Ureter (tissue), 1 donor: ENCODE results near the gene TMEM132E. TPM values are rescaled to one million over a fixed set of nuclear protein-coding genes. Genes with fewer than 3 reads are reported as not detected.
"Not testable (repeated sequence)": the region's sequence is repeated elsewhere in the genome, so short reads cannot be mapped to it uniquely, and the experiment has no call there.

Experiments
- DNase-seq: peaks from one replicate; pipeline ENCODE4 v3.0.0-alpha.2; 2020; ENCODE audit warnings: low spot score
- total RNA-seq: library from RNA; stranded (reverse); gene quantifications from one replicate; pipeline ENCODE4 v1.2.4, GENCODE V29; 2023
- donor health status: DM: yes; HTN: yes; CAD: no.

The TMEM132E gene
- 0.26 TPM for total RNA-seq

GRCh38 chr17:34579017-34579946, at the start of gene TMEM132E:
TMEM132E (plus strand) TSS chr17:34579582; CDS start chr17:34581077, 1,495 bp downstream.
- peak; percentile 52 for DNase-seq

- DNase-seq: no peak
Observed at GRCh38 chr17:34530918-34531317, 48.5 kb upstream of the TMEM132E start.

DNA sequence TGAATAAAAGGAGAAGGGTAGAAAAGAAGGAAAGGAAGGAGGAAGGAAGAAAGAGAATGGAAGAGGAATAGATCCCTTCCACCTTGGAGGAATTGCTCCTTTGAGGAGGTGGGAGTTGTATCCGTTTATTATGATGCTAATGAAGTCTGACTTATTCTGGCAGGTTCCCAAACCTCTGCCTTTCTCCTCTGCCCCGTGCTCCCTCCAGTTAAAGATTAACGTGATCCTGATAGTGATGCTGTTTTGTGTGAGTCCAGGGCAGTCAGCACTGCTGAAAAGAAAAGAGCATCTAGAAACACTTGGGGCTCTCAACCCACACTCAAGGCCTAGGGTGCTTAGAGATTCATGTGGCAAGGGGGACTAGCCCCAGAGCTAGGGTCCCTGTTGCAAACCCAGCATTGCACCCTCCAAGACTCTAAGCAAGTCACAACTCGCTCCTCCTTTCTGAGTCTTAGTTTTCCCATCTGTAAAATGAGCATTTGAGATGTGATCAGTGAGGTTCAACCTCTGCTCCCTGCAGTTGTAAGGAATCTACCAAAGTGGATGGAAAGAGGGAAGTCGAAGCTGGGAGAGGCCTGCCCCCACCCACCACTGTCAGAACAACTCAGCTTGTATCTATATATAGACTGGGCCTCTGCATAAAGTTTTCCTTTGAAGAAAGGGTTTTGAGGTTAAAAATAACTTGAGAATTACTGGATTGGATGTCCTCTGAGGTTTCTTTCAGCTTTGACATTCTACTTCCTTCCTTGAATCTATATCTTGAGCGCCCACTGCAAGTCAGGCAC, 46.9 kb upstream of the TMEM132E start:
- DNase-seq: no peak

DNA sequence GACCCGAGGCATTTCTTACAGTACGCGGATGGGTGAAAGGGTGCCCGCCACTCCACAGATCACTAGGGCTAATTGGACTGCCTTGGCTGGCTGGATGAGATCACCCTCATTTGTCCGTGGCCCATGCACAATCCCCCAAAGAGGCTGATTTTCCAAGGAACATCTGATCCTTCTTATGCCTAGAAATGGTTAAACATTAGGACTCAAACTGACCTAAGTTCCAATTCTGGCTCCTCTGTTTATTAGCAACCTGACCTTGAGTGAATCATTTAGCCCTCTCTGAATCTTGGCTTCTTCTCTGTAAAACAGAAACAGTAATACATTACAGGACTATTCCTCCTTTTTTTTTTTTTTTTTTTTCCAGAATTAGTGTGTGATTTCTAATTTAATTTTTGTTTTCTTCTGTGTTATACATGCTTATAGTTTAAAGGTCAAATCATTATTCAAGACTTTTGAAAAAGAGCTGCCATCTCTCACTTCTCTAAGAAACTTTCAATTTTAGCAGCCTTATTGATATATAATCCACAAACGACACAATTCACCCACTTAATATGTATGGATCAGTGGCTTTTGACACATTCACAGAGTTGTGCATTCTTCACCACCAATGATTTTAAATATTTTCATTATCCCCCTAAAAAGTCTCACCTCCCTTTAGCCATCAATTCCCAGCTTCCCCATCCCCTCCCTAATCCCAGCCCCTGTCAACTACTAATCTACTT, 45.4 kb upstream of the TMEM132E start:
- DNase-seq: no peak

DNA sequence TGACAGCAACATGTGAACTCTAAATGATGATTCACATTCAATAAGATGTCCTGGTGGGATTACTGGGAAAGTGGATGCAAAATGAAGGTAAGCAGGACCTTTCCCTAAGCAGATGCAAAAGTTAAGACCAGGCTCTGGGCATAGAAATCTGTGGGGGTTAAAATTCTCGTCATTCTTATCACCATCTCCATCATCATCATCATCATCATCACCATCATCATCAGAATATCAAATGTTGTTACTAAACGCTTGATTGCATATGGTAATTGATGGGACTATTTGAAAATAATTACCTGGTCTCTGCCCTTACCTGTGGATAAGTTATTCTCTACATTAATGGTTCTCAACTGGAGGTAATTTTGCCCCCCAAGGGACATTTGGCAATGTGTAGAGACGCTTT, 41.9 kb upstream of the TMEM132E start:
- DNase-seq: no peak

GRCh38 chr17:34538582-34538981, 40.8 kb upstream of the TMEM132E start:
- not testable (repeated sequence) for DNase-seq

- no peak for DNase-seq
Observed at GRCh38 chr17:34539881-34540280, 39.5 kb upstream of the TMEM132E start.

GRCh38 chr17:34542700-34543336, 36.6 kb upstream of the TMEM132E start:
- DNase-seq: no peak

- no peak for DNase-seq
Observed at GRCh38 chr17:34547453-34548063, 31.8 kb upstream of the TMEM132E start.

DNA sequence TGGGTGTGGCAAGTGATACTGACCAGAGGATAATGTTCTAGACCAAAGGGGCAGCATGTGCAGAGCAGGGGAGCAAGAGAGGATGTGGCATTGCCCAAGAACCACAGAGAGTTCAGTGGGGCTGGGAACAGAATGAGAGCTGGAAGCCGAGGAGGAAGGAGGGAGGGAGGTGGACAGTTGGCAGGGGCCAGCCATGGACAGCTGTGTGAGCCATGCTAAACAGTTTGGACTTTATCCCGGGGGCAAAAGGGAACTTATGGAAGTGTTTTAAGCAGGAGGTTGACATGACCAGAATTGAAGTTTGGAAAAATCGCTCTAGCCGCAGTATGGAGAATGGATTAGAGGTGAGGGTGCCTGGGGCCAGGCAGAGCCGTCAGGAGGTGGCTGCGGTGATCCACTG, 29.4 kb upstream of the TMEM132E start:
- no peak for DNase-seq

DNA sequence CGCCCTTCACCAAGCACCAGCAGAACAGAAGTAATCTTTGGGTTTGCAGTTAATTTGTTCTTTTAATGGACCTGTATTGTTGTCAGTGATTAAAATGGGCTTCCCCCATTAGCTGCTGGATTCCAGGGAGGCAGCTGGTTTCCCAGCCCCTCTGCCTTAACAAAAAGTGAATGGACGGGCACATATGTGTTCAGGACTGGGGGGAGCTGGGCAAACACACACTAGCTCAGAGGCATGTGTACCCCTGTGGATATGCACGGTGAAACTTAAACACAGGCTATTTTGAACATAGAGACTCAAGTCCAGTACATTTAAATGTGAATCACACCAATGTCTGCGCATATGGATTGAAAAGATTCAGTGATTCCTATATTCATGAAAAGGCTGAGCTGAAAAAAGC, 25.5 kb upstream of the TMEM132E start:
- DNase-seq: no peak

GRCh38 chr17:34556384-34556783, 23.0 kb upstream of the TMEM132E start:
- no peak for DNase-seq

GRCh38 chr17:34556931-34557330, 22.5 kb upstream of the TMEM132E start:
- DNase-seq: no peak

DNA sequence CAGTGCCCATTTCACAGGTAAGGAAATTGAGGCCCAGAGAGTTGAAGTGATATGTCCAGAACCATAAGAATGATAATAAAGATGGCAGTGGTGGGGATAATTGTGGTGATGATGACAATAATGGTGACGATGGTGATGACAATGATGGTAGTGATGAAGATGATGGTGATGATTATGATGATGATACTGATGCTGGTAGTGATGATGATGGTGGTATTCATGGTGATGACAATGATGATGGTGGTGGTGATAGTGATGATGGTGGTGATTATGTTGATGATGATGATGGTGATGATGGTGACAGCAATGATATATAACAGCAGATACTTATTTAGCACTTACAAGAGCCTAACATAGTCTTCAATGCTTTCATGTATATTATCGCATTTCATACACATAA, 18.1 kb upstream of the TMEM132E start:
- DNase-seq: no peak

DNA sequence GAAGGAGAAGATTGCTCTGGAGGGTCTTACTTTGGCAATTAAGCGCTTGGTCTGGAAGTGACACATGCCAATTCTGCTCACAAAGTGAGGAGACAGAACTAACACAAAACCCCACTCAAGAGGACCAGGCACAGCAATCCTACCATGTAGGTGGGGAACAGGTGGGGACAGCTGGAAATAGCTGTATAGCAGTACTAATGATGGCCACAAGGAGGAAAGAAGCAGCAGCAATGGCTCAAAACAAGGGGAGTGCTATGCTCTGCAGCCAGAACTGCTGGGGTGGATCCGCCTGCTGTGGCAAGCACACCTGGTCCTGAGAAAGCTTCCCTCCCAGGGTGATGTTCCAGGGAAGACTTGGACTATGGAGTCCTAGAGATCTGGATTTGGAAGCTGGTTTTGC, 17.0 kb upstream of the TMEM132E start:
- DNase-seq: no peak

GRCh38 chr17:34565713-34566112, 13.7 kb upstream of the TMEM132E start:
- no peak for DNase-seq

GRCh38 chr17:34566201-34566600, 13.2 kb upstream of the TMEM132E start:
- no peak for DNase-seq

DNA sequence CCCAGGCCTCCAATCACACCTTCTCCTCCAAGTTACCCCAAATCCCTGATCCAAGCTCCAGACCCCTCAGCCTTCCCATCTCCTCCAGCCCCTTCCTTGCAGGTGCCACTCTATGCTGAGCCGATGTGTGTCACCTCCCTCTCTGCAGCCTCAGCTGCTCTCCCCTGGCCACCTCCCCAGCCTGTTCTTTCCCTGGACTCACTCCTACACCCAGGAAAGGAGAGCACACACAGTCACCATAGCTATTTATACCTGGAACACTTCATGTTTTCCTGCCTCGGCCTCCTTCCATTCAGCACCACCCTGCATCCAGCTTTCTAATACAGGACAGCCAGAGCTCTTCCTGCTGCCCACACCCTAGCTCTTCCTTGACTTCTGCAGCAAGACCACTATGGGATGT, 12.5 kb upstream of the TMEM132E start:
- no peak for DNase-seq

DNA sequence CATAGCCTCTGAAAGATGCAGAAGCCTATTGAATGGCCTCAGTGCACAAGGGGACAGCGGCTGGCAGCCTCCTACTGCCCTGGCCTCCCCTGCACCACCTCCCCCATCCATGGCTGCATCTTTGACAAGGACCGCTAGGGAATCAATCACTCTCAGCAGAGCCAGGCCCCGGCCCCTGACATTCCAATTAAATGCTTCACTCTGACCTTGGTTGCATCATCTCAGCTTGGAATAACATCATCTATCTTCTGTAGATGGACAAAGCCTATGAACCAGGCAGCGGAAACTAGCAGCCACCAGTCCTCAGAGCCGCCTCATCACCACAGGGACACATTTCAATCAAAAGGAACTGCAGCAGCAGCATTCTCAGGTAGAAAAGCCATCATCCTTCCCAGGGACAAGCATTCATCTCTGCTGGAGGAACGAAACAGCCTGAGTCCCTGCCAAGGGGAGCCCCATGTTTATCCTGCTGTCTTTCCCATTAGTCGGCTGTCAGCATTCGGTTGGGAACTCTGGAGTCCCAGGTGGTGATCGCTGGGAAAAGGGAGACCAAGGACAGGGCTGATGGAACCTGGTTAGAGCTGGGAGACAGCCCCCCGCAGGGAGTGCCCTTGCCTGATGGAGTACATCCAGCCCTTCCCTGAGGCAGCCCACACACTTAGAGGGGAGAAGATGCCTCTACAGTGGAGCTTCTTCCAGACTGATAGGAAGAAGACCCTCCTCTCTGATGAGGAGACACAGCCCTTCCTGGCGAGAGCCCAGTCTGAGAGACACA, 11.5 kb upstream of the TMEM132E start:
- DNase-seq: no peak

DNA sequence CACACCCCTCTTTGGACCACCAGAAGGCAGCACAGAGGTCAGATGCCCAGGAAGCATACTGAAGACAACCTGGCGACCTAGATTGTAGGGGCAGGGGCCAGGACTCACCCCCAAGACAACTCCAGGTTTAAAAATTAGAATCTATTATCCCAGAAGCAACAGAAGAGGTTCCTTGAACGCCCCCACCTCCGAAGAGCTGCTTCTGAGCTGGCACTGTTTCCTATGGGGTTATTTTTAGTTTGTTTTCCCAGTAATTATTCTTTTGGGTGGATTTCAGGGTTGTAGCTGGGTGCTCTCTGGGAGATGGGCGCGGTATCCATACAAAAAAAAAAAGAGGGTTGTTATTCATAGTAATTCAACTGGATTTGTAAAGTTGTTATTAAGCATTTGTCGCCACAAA, 10.4 kb upstream of the TMEM132E start:
- DNase-seq: no peak
